DOHH2 (cell line): ENCODE data around the gene MUSK.

Experiments
- H3F3A ChIP-seq: fragments of 200-600 bp; sonication (generic), shearing (Covaris generic); 2 replicates; pipeline ENCODE4 v1.6.0; 2016; ENCODE audit warnings: antibody characterized with exemption, mild to moderate bottlenecking; ENCODE audit not compliant: control insufficient read depth, insufficient read depth
- H3K27ac ChIP-seq: fragments of 200-600 bp; sonication (generic); 2 replicates; pipeline ENCODE4 v1.5.1; 2014; ENCODE audit warnings: low read depth, mild to moderate bottlenecking, low read length, moderate library complexity
- H3K27me3 ChIP-seq: fragments of 200-600 bp; sonication (generic); 2 replicates; pipeline ENCODE4 v1.6.1; 2014; ENCODE audit warnings: mild to moderate bottlenecking, low read length, mixed read lengths; ENCODE audit not compliant: control insufficient read depth
- H3K36me3 ChIP-seq: fragments of 200-600 bp; sonication (generic); 2 replicates; pipeline ENCODE4 v1.6.1; 2014; ENCODE audit warnings: mild to moderate bottlenecking, low read length, moderate library complexity, mixed read lengths; ENCODE audit not compliant: control insufficient read depth
- H3K4me1 ChIP-seq: fragments of 200-600 bp; sonication (generic); 2 replicates; pipeline ENCODE4 v1.6.1; 2014; ENCODE audit warnings: mild to moderate bottlenecking, low read length, mixed read lengths; ENCODE audit not compliant: control insufficient read depth
- H3K4me2 ChIP-seq: fragments of 200-600 bp; sonication (generic); 2 replicates; pipeline ENCODE4 v1.6.0; 2014; ENCODE audit warnings: mild to moderate bottlenecking, low read length, moderate library complexity
- H3K4me3 ChIP-seq: fragments of 200-600 bp; sonication (generic); 2 replicates; pipeline ENCODE4 v1.5.1; 2014; ENCODE audit warnings: mild to moderate bottlenecking, low read length, mixed read lengths
- H3K79me2 ChIP-seq: fragments of 200-600 bp; sonication (generic); 2 replicates; pipeline ENCODE4 v1.6.1; 2014; ENCODE audit warnings: mild to moderate bottlenecking, low read length, mixed read lengths; ENCODE audit not compliant: control insufficient read depth
- H3K9me2 ChIP-seq: fragments of 200-600 bp; sonication (generic); replicated peaks from 2 replicates; pipeline ENCODE4 v1.6.1; 2014; ENCODE audit warnings: mild to moderate bottlenecking, low read length, mixed read lengths; ENCODE audit not compliant: control insufficient read depth
- H3K9me3 ChIP-seq: fragments of 200-600 bp; sonication (generic); 2 replicates; pipeline ENCODE4 v1.6.1; 2014; ENCODE audit warnings: antibody characterized with exemption, low read length, mixed read lengths; ENCODE audit not compliant: control insufficient read depth, insufficient read depth
- H4K20me1 ChIP-seq: fragments of 200-600 bp; sonication (generic); 2 replicates; pipeline ENCODE4 v1.6.0; 2014; ENCODE audit warnings: low read depth, mild to moderate bottlenecking, antibody characterized with exemption, low read length, moderate library complexity; ENCODE audit not compliant: control insufficient read depth, insufficient read depth
- EZH2phosphoT487 ChIP-seq: fragments of 200-600 bp; sonication (generic); IDR thresholded peaks from 2 replicates; pipeline ENCODE4 v1.6.1; 2017; ENCODE audit warnings: borderline replicate concordance, mild to moderate bottlenecking, antibody characterized with exemption, low read length, moderate library complexity, mixed read lengths
- TF ChIP-seq, protein P1 (sequence below): fragments of 200-600 bp; sonication (generic); IDR thresholded peaks from one replicate; pipeline ENCODE4 v1.5.1; 2014; ENCODE audit warnings: antibody characterized with exemption, mild to moderate bottlenecking, low read depth, low read length; ENCODE audit not compliant: poor library complexity, severe bottlenecking

The MUSK gene

GRCh38 chr9:110797611-110798010, 129.0 kb downstream of the MUSK start:
- Histone ChIP-seq H3K27ac (no peak overlapping the region), H3K4me3 (no peak overlapping the region), H3F3A (no peaks in the 10 kb centered on the region), H3K36me3 (no peaks in the 10 kb centered on the region), H3K4me2 (no peak overlapping the region), H3K79me2 (no peaks in the 10 kb centered on the region), H4K20me1 (no peaks in the 10 kb centered on the region), H3K27me3 (no peaks in the 10 kb centered on the region), H3K9me2 (no peaks in the 10 kb centered on the region), H3K9me3 (no peaks in the 10 kb centered on the region), H3K4me1 (no peaks in the 10 kb centered on the region)
- no peak for TF ChIP-seq EZH2phosphoT487
- TF ChIP-seq, protein P1, sequence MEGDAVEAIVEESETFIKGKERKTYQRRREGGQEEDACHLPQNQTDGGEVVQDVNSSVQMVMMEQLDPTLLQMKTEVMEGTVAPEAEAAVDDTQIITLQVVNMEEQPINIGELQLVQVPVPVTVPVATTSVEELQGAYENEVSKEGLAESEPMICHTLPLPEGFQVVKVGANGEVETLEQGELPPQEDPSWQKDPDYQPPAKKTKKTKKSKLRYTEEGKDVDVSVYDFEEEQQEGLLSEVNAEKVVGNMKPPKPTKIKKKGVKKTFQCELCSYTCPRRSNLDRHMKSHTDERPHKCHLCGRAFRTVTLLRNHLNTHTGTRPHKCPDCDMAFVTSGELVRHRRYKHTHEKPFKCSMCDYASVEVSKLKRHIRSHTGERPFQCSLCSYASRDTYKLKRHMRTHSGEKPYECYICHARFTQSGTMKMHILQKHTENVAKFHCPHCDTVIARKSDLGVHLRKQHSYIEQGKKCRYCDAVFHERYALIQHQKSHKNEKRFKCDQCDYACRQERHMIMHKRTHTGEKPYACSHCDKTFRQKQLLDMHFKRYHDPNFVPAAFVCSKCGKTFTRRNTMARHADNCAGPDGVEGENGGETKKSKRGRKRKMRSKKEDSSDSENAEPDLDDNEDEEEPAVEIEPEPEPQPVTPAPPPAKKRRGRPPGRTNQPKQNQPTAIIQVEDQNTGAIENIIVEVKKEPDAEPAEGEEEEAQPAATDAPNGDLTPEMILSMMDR = no peak

DNA sequence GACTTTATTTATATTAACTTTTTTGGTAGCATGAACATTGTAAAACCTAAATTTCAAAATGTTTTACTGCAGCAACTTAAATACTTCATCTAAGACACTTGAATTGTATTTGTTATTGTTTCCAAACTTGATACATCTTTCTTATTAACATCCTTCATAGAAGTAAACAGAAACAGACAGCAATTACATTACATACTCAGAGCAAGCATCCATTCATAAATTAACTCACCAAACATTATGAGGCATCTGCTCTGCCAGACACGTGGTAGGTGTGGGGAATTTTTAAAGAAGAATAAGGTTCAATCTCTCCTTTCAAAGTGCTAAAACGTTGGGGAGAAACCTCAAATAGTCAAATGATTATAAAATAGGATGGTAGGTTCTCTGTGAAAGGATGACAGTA, 130.8 kb downstream of the MUSK start:
- no peaks in the 10 kb centered on the region for H3F3A ChIP-seq
- no peak overlapping the region for H3K27ac ChIP-seq
- TF ChIP-seq EZH2phosphoT487 = no peak
- TF ChIP-seq, protein P1 = no peak

GRCh38 chr9:110801426-110801825, 132.8 kb downstream of the MUSK start:
- Histone ChIP-seq H3K27me3 (no peaks in the 10 kb centered on the region), H3K4me3 (no peak overlapping the region), H4K20me1 (no peaks in the 10 kb centered on the region), H3K27ac (no peak overlapping the region), H3K4me1 (no peaks in the 10 kb centered on the region), H3K79me2 (no peaks in the 10 kb centered on the region), H3K9me2 (no peaks in the 10 kb centered on the region), H3K4me2 (no peak overlapping the region), H3K36me3 (no peaks in the 10 kb centered on the region), H3F3A (no peaks in the 10 kb centered on the region), H3K9me3 (no peaks in the 10 kb centered on the region)
- TF ChIP-seq, protein P1 = no peak
- no peak for TF ChIP-seq EZH2phosphoT487

More for the DNA sequence above, 130.8 kb downstream of the MUSK start:
- Histone ChIP-seq H3K27me3 (no peaks in the 10 kb centered on the region), H3K9me3 (no peaks in the 10 kb centered on the region), H3K36me3 (no peaks in the 10 kb centered on the region), H4K20me1 (no peaks in the 10 kb centered on the region), H3K4me3 (no peak overlapping the region), H3K9me2 (no peaks in the 10 kb centered on the region), H3K79me2 (no peaks in the 10 kb centered on the region), H3K4me1 (no peaks in the 10 kb centered on the region), H3K4me2 (no peak overlapping the region)
